Osteoblast (primary cell): ENCODE measurements around the gene TLL2. TPM values are rescaled to one million over a fixed set of nuclear protein-coding genes. Genes with fewer than 3 reads are reported as not detected.

Source experiments
- DNase-seq: peaks from one replicate; pipeline ENCODE4 v3.0.0; 2011; ENCODE audit warnings: low spot score, mixed read lengths; ENCODE audit not compliant: insufficient read length; ENCODE audit errors: missing footprints
- H2AFZ ChIP-seq: 2 replicates; pipeline ENCODE4 v1.6.0; 2011; ENCODE audit warnings: mild to moderate bottlenecking, low read length
- H3K27ac ChIP-seq: 2 replicates; pipeline ENCODE4 v1.5.1; 2011; ENCODE audit warnings: mild to moderate bottlenecking, low read depth, low read length, moderate library complexity
- H3K27me3 ChIP-seq: 2 replicates; pipeline ENCODE4 v1.6.0; 2012; ENCODE audit warnings: mild to moderate bottlenecking, control low read depth, inconsistent platforms, low read length, moderate library complexity; ENCODE audit not compliant: insufficient read depth
- H3K36me3 ChIP-seq: 2 replicates; pipeline ENCODE4 v1.5.1; 2011; ENCODE audit warnings: mild to moderate bottlenecking, low read length, control low read depth, moderate library complexity; ENCODE audit not compliant: insufficient read depth
- H3K4me1 ChIP-seq: 2 replicates; pipeline ENCODE4 v1.5.1; 2011; ENCODE audit warnings: mild to moderate bottlenecking, low read length, control low read depth, moderate library complexity; ENCODE audit not compliant: insufficient read depth
- H3K4me2 ChIP-seq: 2 replicates; pipeline ENCODE4 v1.6.0; 2011; ENCODE audit warnings: mild to moderate bottlenecking, low read length; ENCODE audit not compliant: insufficient read depth
- H3K4me3 ChIP-seq: fragments of 200-600 bp; sonication (generic); 3 replicates; pipeline ENCODE4 v1.5.1; 2012; ENCODE audit warnings: mild to moderate bottlenecking, low read length, inconsistent platforms; ENCODE audit not compliant: insufficient read depth
- H3K79me2 ChIP-seq: 2 replicates; pipeline ENCODE4 v1.6.0; 2012; ENCODE audit warnings: mild to moderate bottlenecking, low read length, control low read depth, inconsistent platforms; ENCODE audit not compliant: insufficient read depth
- H3K9me3 ChIP-seq: 2 replicates; pipeline ENCODE4 v1.5.1; 2011; ENCODE audit warnings: low read depth, low read length, control low read depth
- H4K20me1 ChIP-seq: 2 replicates; pipeline ENCODE4 v1.6.0; 2012; ENCODE audit warnings: mild to moderate bottlenecking, low read length, control low read depth; ENCODE audit not compliant: insufficient read depth
- CTCF ChIP-seq: IDR thresholded peaks from 2 replicates; pipeline ENCODE4 v1.5.1; 2011; ENCODE audit warnings: mild to moderate bottlenecking, low read depth, low read length, moderate library complexity; ENCODE audit errors: extremely low read depth
- total RNA-seq: library from RNA; depleted of rRNA; stranded (reverse); fragments of >200 nt; gene quantifications from 2 replicates; pipeline ENCODE4 v1.2.3, GENCODE V29; 2012

The TLL2 gene
- total RNA-seq, 1 donor = 0.36 TPM

DNA sequence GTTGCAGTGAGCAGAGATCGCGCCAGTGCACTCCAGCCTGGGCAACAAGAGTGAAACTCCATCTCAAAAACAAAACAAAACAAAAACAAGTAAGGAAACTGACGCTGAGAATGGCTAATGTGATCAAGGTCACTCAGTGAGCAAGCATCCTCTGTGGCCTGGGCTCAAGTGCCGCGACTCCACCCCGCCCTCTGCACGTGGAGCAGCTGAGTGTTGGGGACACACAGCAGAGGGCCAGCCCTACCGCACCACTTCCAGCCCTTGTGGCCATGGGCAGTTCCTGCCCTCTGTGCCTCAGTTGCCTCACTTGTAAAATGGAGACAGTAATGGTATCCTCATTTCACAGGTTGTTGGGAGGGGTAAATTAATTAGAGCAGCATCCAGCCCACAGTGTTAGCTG is 134.0 kb downstream of the TLL2 start:
- H3K36me3 ChIP-seq = no peaks in the 10 kb centered on the region
- no peaks in the 10 kb centered on the region for H3K9me3 ChIP-seq
- TF ChIP-seq CTCF = no peak
- H3K27ac ChIP-seq = no peak overlapping the region
- no peaks in the 10 kb centered on the region for H3K79me2 ChIP-seq
- no peak overlapping the region for H2AFZ ChIP-seq
- H3K4me1 ChIP-seq = peaks cover 5% of the 10 kb centered on the region
- no peak overlapping the region for H3K4me3 ChIP-seq
- no peaks in the 10 kb centered on the region for H3K27me3 ChIP-seq
- H4K20me1 ChIP-seq = no peaks in the 10 kb centered on the region
- no peak overlapping the region for H3K4me2 ChIP-seq
- no peak for DNase-seq

- no peaks in the 10 kb centered on the region for H3K79me2 ChIP-seq
- no peak for TF ChIP-seq CTCF
- H3K9me3 ChIP-seq = no peaks in the 10 kb centered on the region
- no peaks in the 10 kb centered on the region for H4K20me1 ChIP-seq
- H3K4me2 ChIP-seq = no peak overlapping the region
- H3K27ac ChIP-seq = no peak overlapping the region
- H3K27me3 ChIP-seq = peaks cover 7% of the 10 kb centered on the region
- DNase-seq = no peak
- no peaks in the 10 kb centered on the region for H3K36me3 ChIP-seq
- H2AFZ ChIP-seq = no peak overlapping the region
- no peak overlapping the region for H3K4me3 ChIP-seq
- H3K4me1 ChIP-seq = peaks cover 5% of the 10 kb centered on the region
Observed at GRCh38 chr10:96378741-96379140, 135.0 kb downstream of the TLL2 start.

- TF ChIP-seq CTCF = no peak
Observed at GRCh38 chr10:96377816-96378294, 135.9 kb downstream of the TLL2 start.

GRCh38 chr10:96376483-96376882 is 137.2 kb downstream of the TLL2 start:
- H3K9me3 ChIP-seq = no peaks in the 10 kb centered on the region
- H3K36me3 ChIP-seq = no peaks in the 10 kb centered on the region
- no peaks in the 10 kb centered on the region for H3K79me2 ChIP-seq
- no peak for TF ChIP-seq CTCF
- H3K27ac ChIP-seq = no peak overlapping the region
- H3K4me2 ChIP-seq = no peak overlapping the region
- no peak overlapping the region for H3K4me3 ChIP-seq
- no peak overlapping the region for H2AFZ ChIP-seq
- H3K4me1 ChIP-seq = peaks cover 5% of the 10 kb centered on the region
- DNase-seq = no peak
- peaks cover 11% of the 10 kb centered on the region for H3K27me3 ChIP-seq
- H4K20me1 ChIP-seq = no peaks in the 10 kb centered on the region

More at GRCh38 chr10:96377816-96378294, 135.9 kb downstream of the TLL2 start:
- Histone ChIP-seq H4K20me1 (no peaks in the 10 kb centered on the region), H3K27me3 (peaks cover 11% of the 10 kb centered on the region), H3K79me2 (no peaks in the 10 kb centered on the region), H2AFZ (no peak overlapping the region), H3K27ac (no peak overlapping the region), H3K4me2 (no peak overlapping the region), H3K36me3 (no peaks in the 10 kb centered on the region), H3K9me3 (no peaks in the 10 kb centered on the region), H3K4me3 (no peak overlapping the region), H3K4me1 (peaks cover 5% of the 10 kb centered on the region)
- no peak for DNase-seq
